HG02943 (cell line): ENCODE results near the gene TENT5D.
"Not testable (repeated sequence)": the region's sequence is repeated elsewhere in the genome, so short reads cannot be mapped to it uniquely, and the experiment has no call there.

Source experiments
- ATAC-seq: cut with Tn5 transposase; IDR thresholded peaks from one replicate; pipeline ENCODE4 v1.9.1; 2021; ENCODE audit warnings: mild to moderate bottlenecking, low read depth, moderate library complexity; ENCODE audit not compliant: unreplicated experiment

The TENT5D gene

GRCh38 chrX:80420147-80420546 lies at the start of gene TENT5D:
Gene TENT5D (plus strand): TSS chrX:80420447. CDS start chrX:80442540, 22,093 bp downstream.
- no peak for ATAC-seq

- not testable (repeated sequence) for ATAC-seq
Measured at GRCh38 chrX:80385651-80386050, 34.6 kb upstream of the TENT5D start.

- ATAC-seq = no peak
Measured at GRCh38 chrX:80388206-80388605, 32.0 kb upstream of the TENT5D start.

- ATAC-seq = no peak
Measured at GRCh38 chrX:80412042-80412441, 8.2 kb upstream of the TENT5D start.

GRCh38 chrX:80423000-80423399 lies 2.8 kb downstream of the TENT5D start:
- ATAC-seq = no peak

- ATAC-seq = no peak
Measured at GRCh38 chrX:80423744-80424143, 3.5 kb downstream of the TENT5D start.

- ATAC-seq = no peak
Measured at GRCh38 chrX:80430826-80431504, 10.7 kb downstream of the TENT5D start.

- no peak for ATAC-seq
Measured at GRCh38 chrX:80431505-80431832, 11.2 kb downstream of the TENT5D start.

GRCh38 chrX:80432441-80432840 lies 12.2 kb downstream of the TENT5D start:
- ATAC-seq = no peak

- ATAC-seq = no peak
Measured at GRCh38 chrX:80432863-80433262, 12.6 kb downstream of the TENT5D start.

GRCh38 chrX:80468166-80468565 lies 47.9 kb downstream of the TENT5D start:
- ATAC-seq = not testable (repeated sequence)

- ATAC-seq = no peak
Measured at GRCh38 chrX:80471582-80471981, 51.3 kb downstream of the TENT5D start.

- no peak for ATAC-seq
Measured at GRCh38 chrX:80485543-80485942, 65.3 kb downstream of the TENT5D start.

GRCh38 chrX:80486299-80486698 lies 66.1 kb downstream of the TENT5D start:
- ATAC-seq = no peak

GRCh38 chrX:80489166-80489565 lies 68.9 kb downstream of the TENT5D start:
- no peak for ATAC-seq
